Neural cell (in vitro differentiated cells): ENCODE results near the gene GLTPD2. TPM values are rescaled to one million over a fixed set of nuclear protein-coding genes. Genes with fewer than 3 reads are reported as not detected.

Source experiments
- H2AFZ ChIP-seq: fragments of 200-600, 300-800 bp; sonication (generic), shearing (Covaris generic); 2 replicates; pipeline ENCODE4 v1.6.0; 2014; ENCODE audit warnings: low read depth, mild to moderate bottlenecking, antibody characterized with exemption, low read length, moderate library complexity
- H3F3A ChIP-seq: fragments of 200-600 bp; shearing (Covaris generic); 2 replicates; pipeline ENCODE4 v1.6.1; 2016; ENCODE audit warnings: mild to moderate bottlenecking, moderate library complexity, mixed read lengths, antibody characterized with exemption, low read length; ENCODE audit not compliant: insufficient read depth, poor library complexity, severe bottlenecking
- H3K27ac ChIP-seq: fragments of 200-600, 300-800 bp; sonication (generic), shearing (Covaris generic); 2 replicates; pipeline ENCODE4 v1.5.1; 2014; ENCODE audit warnings: mild to moderate bottlenecking, low read length, moderate library complexity
- H3K27me3 ChIP-seq: fragments of 300-800, 200-600 bp; sonication (generic), shearing (Covaris generic); 2 replicates; pipeline ENCODE4 v1.6.0; 2014; ENCODE audit warnings: mild to moderate bottlenecking, low read depth, low read length, moderate library complexity; ENCODE audit not compliant: insufficient read depth
- H3K36me3 ChIP-seq: fragments of 300-800, 200-600 bp; sonication (generic), shearing (Covaris generic); 2 replicates; pipeline ENCODE4 v1.5.1; 2014; ENCODE audit warnings: mild to moderate bottlenecking, antibody characterized with exemption, low read length, moderate library complexity; ENCODE audit not compliant: insufficient read depth
- H3K4me2 ChIP-seq: fragments of 300-800, 200-600 bp; sonication (generic), shearing (Covaris generic); 2 replicates; pipeline ENCODE4 v1.6.0; 2014; ENCODE audit warnings: mild to moderate bottlenecking, low read length
- H3K4me3 ChIP-seq: fragments of 300-800, 200-600 bp; sonication (generic), shearing (Covaris generic); 2 replicates; pipeline ENCODE4 v1.5.1; 2014; ENCODE audit warnings: mild to moderate bottlenecking, low read length, moderate library complexity
- H3K79me2 ChIP-seq: fragments of 200-600 bp; shearing (Covaris generic); replicated peaks from 2 replicates; pipeline ENCODE4 v1.6.0; 2014; ENCODE audit warnings: mild to moderate bottlenecking, low read length, moderate library complexity; ENCODE audit not compliant: insufficient read depth
- H3K9ac ChIP-seq: fragments of 300-800, 200-600 bp; sonication (generic), shearing (Covaris generic); 2 replicates; pipeline ENCODE4 v1.6.1; 2016; ENCODE audit warnings: mild to moderate bottlenecking, low read length, mixed read lengths
- H3K9me2 ChIP-seq: fragments of 200-600 bp; shearing (Covaris generic); 2 replicates; pipeline ENCODE4 v1.6.1; 2016; ENCODE audit warnings: mild to moderate bottlenecking, low read length, mixed read lengths; ENCODE audit not compliant: insufficient read depth
- H3K9me3 ChIP-seq: fragments of 200-600, 300-800 bp; sonication (generic), shearing (Covaris generic); 2 replicates; pipeline ENCODE4 v1.6.1; 2016; ENCODE audit warnings: mild to moderate bottlenecking, mixed run types, low read length, moderate library complexity, mixed read lengths
- H4K20me1 ChIP-seq: fragments of 200-600 bp; shearing (Covaris generic); 2 replicates; pipeline ENCODE4 v1.6.1; 2016; ENCODE audit warnings: mild to moderate bottlenecking, mixed run types; ENCODE audit not compliant: insufficient read depth
- CTCF ChIP-seq: fragments of 450-650 bp; IDR thresholded peaks from 2 replicates; pipeline ENCODE4 v1.5.1; 2014; ENCODE audit warnings: antibody characterized with exemption, mild to moderate bottlenecking, moderate library complexity; ENCODE audit not compliant: poor library complexity, severe bottlenecking
- EP300 ChIP-seq: fragments of 450-650 bp; conservative IDR thresholded peaks from 2 replicates; pipeline ENCODE4 v1.6.1; 2014; ENCODE audit warnings: antibody characterized with exemption, mild to moderate bottlenecking, moderate library complexity; ENCODE audit not compliant: poor library complexity, severe bottlenecking
- EZH2 ChIP-seq: fragments of 200-600, 300-800 bp; shearing (Covaris generic), sonication (generic); IDR thresholded peaks from 2 replicates; pipeline ENCODE4 v1.6.1; 2014; ENCODE audit warnings: antibody characterized with exemption, low read length, borderline replicate concordance, mild to moderate bottlenecking; ENCODE audit not compliant: insufficient read depth, poor library complexity, severe bottlenecking
- MXI1 ChIP-seq: fragments of 450-650 bp; conservative IDR thresholded peaks from 2 replicates; pipeline ENCODE4 v1.6.1; 2014; ENCODE audit warnings: antibody characterized with exemption, mild to moderate bottlenecking; ENCODE audit not compliant: poor library complexity, severe bottlenecking
- POLR2AphosphoS5 ChIP-seq: IDR thresholded peaks from 2 replicates; pipeline ENCODE4 v1.6.1; 2012
- RAD21 ChIP-seq: fragments of 450-650 bp; conservative IDR thresholded peaks from 2 replicates; pipeline ENCODE4 v1.6.1; 2014; ENCODE audit warnings: antibody characterized with exemption, mild to moderate bottlenecking, moderate library complexity
- REST ChIP-seq: IDR thresholded peaks from 2 replicates; pipeline ENCODE4 v1.6.1; 2012; ENCODE audit warnings: borderline replicate concordance
- SMC3 ChIP-seq: fragments of 450-650 bp; conservative IDR thresholded peaks from 2 replicates; pipeline ENCODE4 v1.6.1; 2014; ENCODE audit warnings: antibody characterized with exemption, mild to moderate bottlenecking, moderate library complexity; ENCODE audit not compliant: poor library complexity
- TAF1 ChIP-seq: IDR thresholded peaks from 2 replicates; pipeline ENCODE4 v1.6.1; 2012; ENCODE audit warnings: low read depth
- polyA plus RNA-seq: library from polyadenylated mRNA; depleted of rRNA; stranded (reverse); fragments of >200 nt; gene quantifications from 2 replicates; pipeline ENCODE4 v1.2.3, GENCODE V29; 2014

Gene GLTPD2
- polyA plus RNA-seq, 1 donor from 2014 or later: not detected

- H2AFZ ChIP-seq: peak overlapping the region; percentile 81
- H3K79me2 ChIP-seq: peaks cover 14% of the 10 kb centered on the region
These were observed 7.8 kb downstream of the GLTPD2 start for GRCh38 chr17:4796552-4796920.

GRCh38 chr17:4800462-4801196 is 11.9 kb downstream of the GLTPD2 start:
- H3K9me3 ChIP-seq: no peaks in the 10 kb centered on the region
- H3K9ac ChIP-seq: no peak overlapping the region
- H4K20me1 ChIP-seq: no peaks in the 10 kb centered on the region
- no peak overlapping the region for H3K4me3 ChIP-seq
- no peaks in the 10 kb centered on the region for H3K36me3 ChIP-seq
- H3K4me2 ChIP-seq: no peak overlapping the region
- H3F3A ChIP-seq: no peaks in the 10 kb centered on the region
- TF ChIP-seq TAF1 (no peak), SMC3 (no peak), MXI1 (no peak), CTCF (no peak), RAD21 (no peak), EZH2 (no peak), POLR2AphosphoS5 (no peak), REST (no peak), EP300 (no peak)
- no peak overlapping the region for H3K27ac ChIP-seq
- H3K27me3 ChIP-seq: no peaks in the 10 kb centered on the region
- H3K9me2 ChIP-seq: no peaks in the 10 kb centered on the region
- H3K79me2 ChIP-seq: peaks cover 14% of the 10 kb centered on the region
- no peak overlapping the region for H2AFZ ChIP-seq

More at GRCh38 chr17:4796552-4796920, 7.8 kb downstream of the GLTPD2 start:
- no peaks in the 10 kb centered on the region for H3F3A ChIP-seq
- H4K20me1 ChIP-seq: no peaks in the 10 kb centered on the region
- peak overlapping the region; percentile 74 for H3K4me3 ChIP-seq
- no peaks in the 10 kb centered on the region for H3K27me3 ChIP-seq
- no peaks in the 10 kb centered on the region for H3K36me3 ChIP-seq
- H3K9ac ChIP-seq: peak overlapping the region; percentile 84
- no peaks in the 10 kb centered on the region for H3K9me3 ChIP-seq
- no peaks in the 10 kb centered on the region for H3K9me2 ChIP-seq
- peak overlapping the region; percentile 71 for H3K4me2 ChIP-seq
- TF ChIP-seq RAD21: no peak
- peak overlapping the region; percentile 84 for H3K27ac ChIP-seq

- H3K79me2 ChIP-seq: peaks cover 2% of the 10 kb centered on the region
- no peak for TF ChIP-seq EZH2
- TF ChIP-seq TAF1: no peak
- no peak for TF ChIP-seq MXI1
- no peak for TF ChIP-seq RAD21
- TF ChIP-seq CTCF: no peak
- no peak for TF ChIP-seq EP300
- no peak for TF ChIP-seq SMC3
- no peak for TF ChIP-seq POLR2AphosphoS5
- TF ChIP-seq REST: no peak
These were observed 13.5 kb downstream of the GLTPD2 start, which contains the start of gene C17orf114 for GRCh38 chr17:4802228-4802627. Gene C17orf114 (minus strand): TSS chr17:4802328.

More at GRCh38 chr17:4802228-4802627, 13.5 kb downstream of the GLTPD2 start, which contains the start of gene C17orf114:
- no peaks in the 10 kb centered on the region for H3K9me3 ChIP-seq
- H3K36me3 ChIP-seq: no peaks in the 10 kb centered on the region
- no peak within 1 kb of the TSS for H3K27ac ChIP-seq
- no peaks in the 10 kb centered on the region for H4K20me1 ChIP-seq
- H2AFZ ChIP-seq: no peak within 1 kb of the TSS
- H3K27me3 ChIP-seq: peaks cover 7% of the 10 kb centered on the region
- H3K4me3 ChIP-seq: no peak within 1 kb of the TSS
- H3K4me2 ChIP-seq: no peak within 1 kb of the TSS
- H3K9ac ChIP-seq: no peak within 1 kb of the TSS
- no peaks in the 10 kb centered on the region for H3F3A ChIP-seq
- no peaks in the 10 kb centered on the region for H3K9me2 ChIP-seq
